OCI-LY3 (cell line): ENCODE data around the gene TDP1.
A peak's percentile ranks its signal among the peaks of the same experiment; 100 is the strongest.

ENCODE experiments used
- H2AFZ ChIP-seq: fragments of 200-600, 300-600 bp; shearing (Covaris generic); 2 replicates; pipeline ENCODE4 v1.6.0; 2014; ENCODE audit warnings: antibody characterized with exemption, low read depth, low read length
- H3K27ac ChIP-seq: fragments of 200-600, 300-600 bp; sonication (generic); 2 replicates; pipeline ENCODE4 v1.5.1; 2014; ENCODE audit warnings: mild to moderate bottlenecking, low read length, moderate library complexity, mixed read lengths
- H3K27me3 ChIP-seq: fragments of 200-600, 300-600 bp; sonication (generic); 2 replicates; pipeline ENCODE4 v1.6.1; 2014; ENCODE audit warnings: low read depth, low read length, mixed read lengths
- H3K36me3 ChIP-seq: fragments of 200-600, 300-600 bp; sonication (generic); replicated peaks from 2 replicates; pipeline ENCODE3; 2014; ENCODE audit warnings: low read depth, low read length, mixed read lengths
- H3K4me1 ChIP-seq: fragments of 300-600, 200-600 bp; sonication (generic); 2 replicates; pipeline ENCODE4 v1.6.1; 2014; ENCODE audit warnings: low read length, mixed read lengths
- H3K4me2 ChIP-seq: fragments of 200-600, 300-600 bp; sonication (generic); 2 replicates; pipeline ENCODE4 v1.6.1; 2014; ENCODE audit warnings: low read length, mixed read lengths
- H3K4me3 ChIP-seq: fragments of 300-600, 200-600 bp; sonication (generic); 2 replicates; pipeline ENCODE4 v1.5.1; 2014; ENCODE audit warnings: antibody characterized with exemption, mild to moderate bottlenecking, low read length, moderate library complexity
- H3K79me2 ChIP-seq: fragments of 300-600, 200-600 bp; shearing (Covaris generic); 2 replicates; pipeline ENCODE4 v1.6.1; 2014; ENCODE audit warnings: mild to moderate bottlenecking, low read length, mixed read lengths
- H3K9ac ChIP-seq: fragments of 300-600, 200-600 bp; shearing (Covaris generic); 2 replicates; pipeline ENCODE4 v1.6.0; 2014; ENCODE audit warnings: mild to moderate bottlenecking, low read length, moderate library complexity
- H3K9me3 ChIP-seq: fragments of 200-600, 300-600 bp; shearing (Covaris generic); 2 replicates; pipeline ENCODE4 v1.6.1; 2014; ENCODE audit warnings: low read length, mixed read lengths; ENCODE audit not compliant: insufficient read depth
- H4K20me1 ChIP-seq: fragments of 200-600, 300-600 bp; sonication (generic); 2 replicates; pipeline ENCODE4 v1.6.1; 2016; ENCODE audit warnings: low read length, mixed read lengths; ENCODE audit not compliant: insufficient read depth
- CTCF ChIP-seq: fragments of 200-600, 300-600 bp; sonication (generic); IDR thresholded peaks from 2 replicates; pipeline ENCODE4 v1.5.1; 2014; ENCODE audit warnings: antibody characterized with exemption, low read length, low read depth
- EZH2phosphoT487 ChIP-seq: fragments of 200-600 bp; shearing (Covaris generic); IDR thresholded peaks from 2 replicates; pipeline ENCODE4 v1.6.1; 2018; ENCODE audit warnings: antibody characterized with exemption, mixed run types, low read depth

Gene TDP1

GRCh38 chr14:89955745-89956660 lies at the start of gene TDP1:
Gene TDP1 (plus strand): TSS chr14:89955927. CDS start chr14:89963115, 7,188 bp downstream.
- peak within 1 kb of the TSS; percentile 91 for H3K4me3 ChIP-seq
- no peaks in the 10 kb centered on the region for H3K9me3 ChIP-seq
- H3K9ac ChIP-seq: peak within 1 kb of the TSS; percentile 96
- peak within 1 kb of the TSS; percentile 92 for H3K4me2 ChIP-seq
- H3K27ac ChIP-seq: peak within 1 kb of the TSS; percentile 89
- peaks cover 52% of the 10 kb centered on the region for H3K79me2 ChIP-seq
- peaks cover 14% of the 10 kb centered on the region for H3K4me1 ChIP-seq
- 0 out of 2 replicates have a peak, but pooled peaks cover 8% of the 10 kb centered on the region for H4K20me1 ChIP-seq
- no peaks in the 10 kb centered on the region for H3K27me3 ChIP-seq
- peak; percentile 22; the same call in 1 of the 2 replicates for TF ChIP-seq CTCF
- no peak for TF ChIP-seq EZH2phosphoT487
- H3K36me3 ChIP-seq: peaks cover 36% of the 10 kb centered on the region
- peak within 1 kb of the TSS; percentile 99 for H2AFZ ChIP-seq

GRCh38 chr14:89906000-89906399 lies 49.7 kb upstream of the TDP1 start:
- no peak for TF ChIP-seq CTCF
- no peak for TF ChIP-seq EZH2phosphoT487
- H2AFZ ChIP-seq: no peak overlapping the region

DNA sequence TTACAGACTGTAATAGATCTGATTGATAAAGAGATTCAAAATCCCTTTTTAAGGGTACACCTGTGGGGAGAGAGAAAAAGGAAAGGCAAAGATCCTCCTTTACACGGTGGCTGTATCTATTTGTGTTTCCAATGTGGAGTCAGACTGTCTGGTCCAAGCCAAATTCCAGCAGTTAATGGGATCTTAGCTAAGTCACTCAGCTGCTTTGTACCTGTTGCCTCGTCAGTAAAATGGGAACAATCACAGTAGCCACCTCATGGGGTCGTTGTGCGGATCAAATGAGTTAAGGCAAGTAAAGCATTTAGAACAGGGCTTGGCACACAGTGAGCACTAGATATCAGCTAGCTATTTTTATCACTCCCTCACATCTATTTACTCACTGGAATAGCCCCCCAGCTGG lies 48.1 kb upstream of the TDP1 start:
- no peak overlapping the region for H3K4me3 ChIP-seq
- H3K36me3 ChIP-seq: no peaks in the 10 kb centered on the region
- no peak for TF ChIP-seq CTCF
- H3K9me3 ChIP-seq: no peaks in the 10 kb centered on the region
- no peaks in the 10 kb centered on the region for H3K79me2 ChIP-seq
- H3K27me3 ChIP-seq: no peaks in the 10 kb centered on the region
- no peak overlapping the region for H3K27ac ChIP-seq
- no peaks in the 10 kb centered on the region for H3K4me1 ChIP-seq
- H3K4me2 ChIP-seq: no peak overlapping the region
- no peak overlapping the region for H3K9ac ChIP-seq
- no peak overlapping the region for H2AFZ ChIP-seq
- no peaks in the 10 kb centered on the region for H4K20me1 ChIP-seq

More at GRCh38 chr14:89906000-89906399, 49.7 kb upstream of the TDP1 start:
- no peaks in the 10 kb centered on the region for H3K4me1 ChIP-seq
- H3K27ac ChIP-seq: no peak overlapping the region
- no peak overlapping the region for H3K4me2 ChIP-seq
- no peaks in the 10 kb centered on the region for H3K79me2 ChIP-seq
- no peak overlapping the region for H3K9ac ChIP-seq
- no peaks in the 10 kb centered on the region for H3K36me3 ChIP-seq
- H3K4me3 ChIP-seq: no peak overlapping the region
- H4K20me1 ChIP-seq: no peaks in the 10 kb centered on the region
- H3K9me3 ChIP-seq: no peaks in the 10 kb centered on the region
- H3K27me3 ChIP-seq: no peaks in the 10 kb centered on the region

- H3K36me3 ChIP-seq: no peaks in the 10 kb centered on the region
- H3K9me3 ChIP-seq: no peaks in the 10 kb centered on the region
- no peak overlapping the region for H2AFZ ChIP-seq
- H3K27ac ChIP-seq: no peak overlapping the region
- no peak overlapping the region for H3K4me3 ChIP-seq
- H3K4me2 ChIP-seq: no peak overlapping the region
- H3K79me2 ChIP-seq: no peaks in the 10 kb centered on the region
- no peaks in the 10 kb centered on the region for H3K27me3 ChIP-seq
- H3K4me1 ChIP-seq: no peaks in the 10 kb centered on the region
- H3K9ac ChIP-seq: no peak overlapping the region
- no peaks in the 10 kb centered on the region for H4K20me1 ChIP-seq
- TF ChIP-seq EZH2phosphoT487 (no peak), CTCF (no peak)
Observed at GRCh38 chr14:89908712-89909450, 46.8 kb upstream of the TDP1 start.
